Suprapubic skin (tissue), 4 donors: ENCODE results near the gene C14orf119. TPM values are rescaled to one million over a fixed set of nuclear protein-coding genes. Genes with fewer than 3 reads are reported as not detected.

ENCODE experiments used
- DNase-seq, 2 donors: peaks; one replicate each; pipeline ENCODE4 v3.0.0-alpha.2; 2019; ENCODE audit warnings: low spot score in 2 of 2
- H3K27ac ChIP-seq: fragments of 200-600 bp; sonication (generic); one replicate; pipeline ENCODE4 v1.5.1; 2019
- H3K27me3 ChIP-seq: fragments of 200-600 bp; sonication (generic); one replicate; pipeline ENCODE4 v1.5.1; 2019
- H3K36me3 ChIP-seq: fragments of 200-600 bp; sonication (generic); one replicate; pipeline ENCODE4 v1.5.1; 2019
- H3K4me1 ChIP-seq: fragments of 200-600 bp; sonication (generic); one replicate; pipeline ENCODE4 v1.5.1; 2019
- H3K4me3 ChIP-seq: fragments of 200-600 bp; sonication (generic); one replicate; pipeline ENCODE4 v1.5.1; 2019; ENCODE audit warnings: mild to moderate bottlenecking
- H3K9me3 ChIP-seq: fragments of 200-600 bp; sonication (generic); one replicate; pipeline ENCODE4 v1.5.1; 2019
- EP300 ChIP-seq: sonication (generic); formaldehyde crosslinking; IDR thresholded peaks from one replicate; pipeline ENCODE4 v1.6.1; 2017; ENCODE audit warnings: antibody characterized with exemption
- POLR2A ChIP-seq, 2 donors: fragments of 450-650 bp; IDR thresholded peaks; one replicate each; pipeline ENCODE4 v1.6.1; 2017; ENCODE audit warnings: antibody characterized with exemption in 2 of 2, mild to moderate bottlenecking in 2 of 2, moderate library complexity in 2 of 2
- POLR2AphosphoS5 ChIP-seq, 3 donors: sonication (generic); formaldehyde crosslinking; IDR thresholded peaks; one replicate each; pipeline ENCODE4 v1.6.1; 2017; ENCODE audit warnings: antibody characterized with exemption in 3 of 3
- WGBS: methylation state at CpG from one replicate; pipeline ENCODE4 v1.1.5; 2018; 5-methylcytosine and 5-hydroxymethylcytosine counted together
- total RNA-seq, 4 donors: library from RNA; depleted of rRNA; stranded (reverse); fragments of >200 nt; gene quantifications; one replicate each; pipeline ENCODE4 v1.1.0, GENCODE V29; 2016
- TF ChIP-seq, protein P1 (sequence below), 2 donors: fragments of 200-600 bp in 1 of 2; fragments of 450-650 bp in 1 of 2; sonication (generic) in 1 of 2; IDR thresholded peaks; one replicate each; pipeline ENCODE4 v1.5.1; 2016 to 2019; ENCODE audit warnings: antibody characterized with exemption in 2 of 2, mild to moderate bottlenecking in 1 of 2, moderate library complexity in 1 of 2

Gene C14orf119
- total RNA-seq, 4 donors from 2014 or later = 10.1 to 22.7 (median 18.6) TPM

GRCh38 chr14:23055147-23055550 lies 40.2 kb upstream of the C14orf119 start:
- Histone ChIP-seq H3K27ac (no peak overlapping the region), H3K27me3 (no peaks in the 10 kb centered on the region), H3K36me3 (peaks cover 16% of the 10 kb centered on the region), H3K4me1 (peaks cover 20% of the 10 kb centered on the region), H3K9me3 (no peaks in the 10 kb centered on the region), H3K4me3 (no peak overlapping the region)
- no peak for TF ChIP-seq EP300
- no peak for TF ChIP-seq POLR2AphosphoS5 (IDR thresholded peaks at IDR 0.05)
- TF ChIP-seq POLR2A (IDR thresholded peaks at IDR 0.05) = no peak
- TF ChIP-seq, protein P1, sequence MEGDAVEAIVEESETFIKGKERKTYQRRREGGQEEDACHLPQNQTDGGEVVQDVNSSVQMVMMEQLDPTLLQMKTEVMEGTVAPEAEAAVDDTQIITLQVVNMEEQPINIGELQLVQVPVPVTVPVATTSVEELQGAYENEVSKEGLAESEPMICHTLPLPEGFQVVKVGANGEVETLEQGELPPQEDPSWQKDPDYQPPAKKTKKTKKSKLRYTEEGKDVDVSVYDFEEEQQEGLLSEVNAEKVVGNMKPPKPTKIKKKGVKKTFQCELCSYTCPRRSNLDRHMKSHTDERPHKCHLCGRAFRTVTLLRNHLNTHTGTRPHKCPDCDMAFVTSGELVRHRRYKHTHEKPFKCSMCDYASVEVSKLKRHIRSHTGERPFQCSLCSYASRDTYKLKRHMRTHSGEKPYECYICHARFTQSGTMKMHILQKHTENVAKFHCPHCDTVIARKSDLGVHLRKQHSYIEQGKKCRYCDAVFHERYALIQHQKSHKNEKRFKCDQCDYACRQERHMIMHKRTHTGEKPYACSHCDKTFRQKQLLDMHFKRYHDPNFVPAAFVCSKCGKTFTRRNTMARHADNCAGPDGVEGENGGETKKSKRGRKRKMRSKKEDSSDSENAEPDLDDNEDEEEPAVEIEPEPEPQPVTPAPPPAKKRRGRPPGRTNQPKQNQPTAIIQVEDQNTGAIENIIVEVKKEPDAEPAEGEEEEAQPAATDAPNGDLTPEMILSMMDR (IDR thresholded peaks at IDR 0.05) = no peak
- WGBS = 99% methylated on average over 12 of the region's 12 CpGs
- DNase-seq = no peak

DNA sequence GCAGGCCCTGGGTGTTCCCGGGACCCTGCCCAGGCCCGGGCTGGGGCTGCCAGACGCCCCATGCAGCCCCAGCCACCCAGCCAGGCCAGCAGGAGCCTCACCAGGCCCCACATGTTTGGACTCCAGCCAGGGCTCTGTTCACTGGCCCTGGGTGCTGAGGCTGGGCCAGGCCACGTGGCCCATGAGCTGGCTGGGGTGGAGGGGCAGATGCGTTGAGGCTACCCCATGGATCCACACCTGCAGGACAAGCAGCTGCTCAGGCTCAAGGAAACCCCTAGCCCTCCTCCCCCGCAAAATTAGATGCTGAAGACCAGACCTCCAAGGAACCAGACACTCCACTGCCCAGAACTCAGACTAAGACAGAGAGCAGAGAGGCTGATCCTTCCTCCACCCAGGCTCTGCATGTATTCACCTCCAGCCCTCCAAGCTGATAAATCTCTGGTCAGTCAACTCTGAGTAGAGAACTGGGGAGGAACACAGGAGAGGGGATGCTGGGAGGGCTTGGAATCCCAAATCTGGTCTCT lies 39.6 kb upstream of the C14orf119 start:
- no peak for DNase-seq
- WGBS = 75% methylated on average over 3 of the region's 6 CpGs
- Histone ChIP-seq H3K4me1 (peaks cover 20% of the 10 kb centered on the region), H3K27me3 (no peaks in the 10 kb centered on the region), H3K27ac (no peak overlapping the region), H3K36me3 (peaks cover 21% of the 10 kb centered on the region), H3K4me3 (no peak overlapping the region), H3K9me3 (no peaks in the 10 kb centered on the region)
- TF ChIP-seq POLR2A (IDR thresholded peaks at IDR 0.05) (no peak), POLR2AphosphoS5 (IDR thresholded peaks at IDR 0.05) (no peak), EP300 (no peak)
- TF ChIP-seq, protein P1 (IDR thresholded peaks at IDR 0.05) = no peak

DNA sequence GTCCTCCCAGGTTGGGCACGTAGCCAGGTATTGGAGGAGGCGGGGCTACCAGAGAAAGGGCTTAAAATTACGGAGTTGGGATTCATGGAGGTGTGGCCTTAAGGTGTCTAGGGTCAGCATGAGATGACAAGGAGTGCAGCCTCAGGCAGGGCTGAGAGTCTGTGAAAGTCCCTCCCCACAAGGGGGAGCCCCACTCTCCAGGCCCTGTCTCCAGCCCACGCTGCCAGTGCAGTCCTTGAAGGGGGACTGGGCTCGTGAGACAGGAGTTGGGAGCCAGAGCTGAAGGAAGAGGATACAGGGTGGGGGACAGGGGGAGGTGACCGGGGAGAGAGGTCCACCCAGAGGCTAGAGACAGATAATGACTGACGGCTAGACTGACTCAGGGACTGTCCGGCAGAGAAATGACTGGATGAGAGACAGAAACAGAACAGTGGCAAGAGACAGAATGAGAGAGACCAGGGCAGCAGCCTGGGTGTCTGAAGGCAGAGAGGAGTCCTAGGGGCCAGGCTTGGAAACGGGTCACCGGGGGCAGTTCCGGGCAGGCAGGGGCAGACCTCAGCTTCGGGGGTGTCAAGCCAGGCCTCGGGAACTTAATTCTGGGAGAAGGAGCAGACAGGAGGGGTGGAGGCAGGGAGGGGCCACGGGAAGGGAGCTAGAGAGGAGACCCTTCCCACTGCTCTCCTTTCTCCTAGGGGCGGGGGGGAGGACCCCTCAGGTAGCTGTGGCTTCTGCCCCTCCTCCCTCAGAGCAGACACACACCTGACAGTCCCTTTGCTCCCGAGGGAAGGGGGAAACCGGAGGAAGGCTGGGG lies 39.0 kb upstream of the C14orf119 start:
- 11% methylated on average over 17 of the region's 17 CpGs for WGBS
- Histone ChIP-seq H3K4me1 (peaks cover 20% of the 10 kb centered on the region), H3K27me3 (no peaks in the 10 kb centered on the region), H3K4me3 (peak overlapping the region; percentile 65), H3K9me3 (no peaks in the 10 kb centered on the region), H3K27ac (no peak overlapping the region), H3K36me3 (peaks cover 28% of the 10 kb centered on the region)
- no peak for DNase-seq
- TF ChIP-seq POLR2A (IDR thresholded peaks at IDR 0.05) = no peak
- TF ChIP-seq, protein P1 (IDR thresholded peaks at IDR 0.05) = peak; percentile 17 to 63

GRCh38 chr14:23056956-23057756 lies 38.1 kb upstream of the C14orf119 start, which contains the start of gene CDH24:
Gene CDH24, minus strand, starts transcription at chr14:23057520. Its CDS starts 1,787 bp downstream, at chr14:23055733.
- Histone ChIP-seq H3K9me3 (no peaks in the 10 kb centered on the region), H3K4me1 (peaks cover 22% of the 10 kb centered on the region), H3K36me3 (peaks cover 36% of the 10 kb centered on the region), H3K27ac (no peak within 1 kb of the TSS), H3K27me3 (no peaks in the 10 kb centered on the region), H3K4me3 (peak within 1 kb of the TSS; percentile 65)
- peak in 1 of 2 donors; percentile 86 for DNase-seq
- TF ChIP-seq, protein P1 (IDR thresholded peaks at IDR 0.05) = no peak
- no peak for TF ChIP-seq POLR2A (IDR thresholded peaks at IDR 0.05)
- no peak for TF ChIP-seq POLR2AphosphoS5 (IDR thresholded peaks at IDR 0.05)
- no peak for TF ChIP-seq EP300
- WGBS = 5% methylated on average over 23 of the region's 73 CpGs
